HepG2 (cell line): ENCODE data around the gene CASR. TPM values are rescaled to one million over a fixed set of nuclear protein-coding genes. Genes with fewer than 3 reads are reported as not detected.

ENCODE experiments used
- ATAC-seq: fragments of 200-7000 bp; cut with Tn5 transposase; 3 replicates; pipeline ENCODE4 v1.9.1; 2020; ENCODE audit warnings: mild to moderate bottlenecking, moderate library complexity
- BruUV-seq: library from RNA; stranded (reverse); fragments of 400-500 nt; replicated peaks from 2 replicates; lab custom pipeline; 2021; lab: Mats Ljungman, UMichigan
- CTCF ChIA-PET: fragments of 300-600 bp; formaldehyde crosslinking; extraction: SDS; loops from one replicate; lab custom pipeline; 2021; ENCODE audit warnings: low total read pairs, inconsistent platforms, low intra/inter-chr PET ratio; lab: Yijun Ruan, JAX
- POLR2A ChIA-PET: fragments of 350-600 bp; sonication (Branson Sonifier 250); formaldehyde crosslinking; loops from one replicate; lab custom pipeline; 2020; ENCODE audit warnings: antibody characterized with exemption, inconsistent platforms; lab: Yijun Ruan, JAX
- DNase-seq: peaks from one replicate; pipeline ENCODE4 v3.0.0-alpha.2; 2015; ENCODE audit warnings: low spot score
- FAIRE-seq: peaks from 3 replicates; lab custom pipeline; 2011; peaks lifted over from hg19 to GRCh38; lab: Jason Lieb, UNC
- H2AFZ ChIP-seq: one replicate; pipeline ENCODE4 v1.6.1; 2011; ENCODE audit warnings: low read length, inconsistent platforms
- H3K27ac ChIP-seq: fragments of 300-600 bp; 3 replicates; pipeline ENCODE4 v1.8.0; 2011; ENCODE audit warnings: mixed run types, mild to moderate bottlenecking, mixed read lengths, low read length, inconsistent platforms; ENCODE audit not compliant: insufficient read depth; ENCODE audit errors: extremely low read length
- H3K27me3 ChIP-seq, 2 experiments: fragments of 200-600 bp in 1 of 2; 2 replicates in 1 of 2; 3 replicates in 1 of 2; pipeline versions ENCODE4 v1.6.0 to v1.8.0; 2011; ENCODE audit warnings: low read length in 2 of 2, mild to moderate bottlenecking in 2 of 2, moderate library complexity in 2 of 2, inconsistent platforms in 1 of 2; ENCODE audit not compliant: insufficient read depth in 2 of 2, control insufficient read depth in 1 of 2
- H3K36me3 ChIP-seq, 2 experiments: fragments of 200-600 bp in 1 of 2; replicated peaks in 1 of 2; 2 replicates in 1 of 2; 3 replicates in 1 of 2; pipeline versions ENCODE4 v1.5.1 to v1.8.0; 2011; ENCODE audit warnings: low read length in 2 of 2, inconsistent platforms in 1 of 2; ENCODE audit not compliant: insufficient read depth in 2 of 2, control insufficient read depth in 1 of 2
- H3K4me1 ChIP-seq: 2 replicates; pipeline ENCODE4 v1.5.1; 2012; ENCODE audit warnings: low read length, inconsistent platforms; ENCODE audit not compliant: insufficient read depth
- H3K4me2 ChIP-seq: 2 replicates; pipeline ENCODE4 v1.6.0; 2011; ENCODE audit warnings: low read depth, low read length, inconsistent platforms
- H3K4me3 ChIP-seq, 3 experiments: fragments of 200-600 bp in 1 of 3; sonication (generic), shearing (Covaris generic) in 1 of 3; replicated peaks in 1 of 3; 2 replicates each; pipeline ENCODE4 v1.5.1; 2011 to 2016; ENCODE audit warnings: low read length in 3 of 3, inconsistent platforms in 2 of 3, low read depth in 2 of 3, mild to moderate bottlenecking in 2 of 3, control low read depth in 1 of 3, mixed read lengths in 1 of 3; ENCODE audit not compliant: insufficient read depth in 1 of 3
- H3K79me2 ChIP-seq: one replicate; pipeline ENCODE4 v1.6.1; 2011; ENCODE audit warnings: low read length, inconsistent platforms; ENCODE audit not compliant: insufficient read depth
- H3K9ac ChIP-seq: 2 replicates; pipeline ENCODE4 v1.6.0; 2011; ENCODE audit warnings: mild to moderate bottlenecking, low read depth, low read length, inconsistent platforms; ENCODE audit not compliant: insufficient read depth
- H3K9me3 ChIP-seq: 2 replicates; pipeline ENCODE4 v1.5.1; 2012; ENCODE audit warnings: mild to moderate bottlenecking, low read length
- H4K20me1 ChIP-seq: 2 replicates; pipeline ENCODE4 v1.6.0; 2011; ENCODE audit warnings: inconsistent platforms, mild to moderate bottlenecking, low read length, moderate library complexity; ENCODE audit not compliant: insufficient read depth
- HNRNPL ChIP-seq: fragments of 200-400 bp; formaldehyde crosslinking; IDR thresholded peaks from 2 replicates; pipeline ENCODE4 v1.6.1; 2017; ENCODE audit warnings: mild to moderate bottlenecking, low read depth, low read length
- HNRNPUL1 ChIP-seq: fragments of 200-400 bp; formaldehyde crosslinking; IDR thresholded peaks from 2 replicates; pipeline ENCODE4 v1.6.1; 2017; ENCODE audit warnings: low read depth, mild to moderate bottlenecking, low read length, moderate library complexity
- MAX ChIP-seq: IDR thresholded peaks from 2 replicates; pipeline ENCODE4 v1.6.1; 2012; ENCODE audit warnings: inconsistent platforms
- MED13 ChIP-seq: sonication (generic); formaldehyde crosslinking; IDR thresholded peaks from 2 replicates; pipeline ENCODE4 v1.5.0; 2020; ENCODE audit warnings: missing genetic modification reagents
- TBP ChIP-seq: sonication (generic); formaldehyde crosslinking; IDR thresholded peaks from 2 replicates; pipeline ENCODE4 v1.5.0; 2020; ENCODE audit warnings: missing genetic modification reagents
- TRIM22 ChIP-seq: fragments of 450-650 bp; IDR thresholded peaks from 2 replicates; pipeline ENCODE4 v1.6.1; 2017
- XRCC5 ChIP-seq: fragments of 200-400 bp; formaldehyde crosslinking; optimal IDR thresholded peaks from 2 replicates; pipeline ENCODE3; 2017; ENCODE audit warnings: mild to moderate bottlenecking, low read length
- ZFP1 ChIP-seq: IDR thresholded peaks from 2 replicates; pipeline ENCODE4 v1.6.1; 2016
- ZNF251 ChIP-seq: sonication (generic); formaldehyde crosslinking; IDR thresholded peaks from 2 replicates; pipeline ENCODE4 v1.9.0; 2021; ENCODE audit warnings: mild to moderate bottlenecking, missing genetic modification reagents
- ZNF292 ChIP-seq: sonication (generic); formaldehyde crosslinking; IDR thresholded peaks from 2 replicates; pipeline ENCODE4 v1.8.1; 2022; ENCODE audit warnings: mild to moderate bottlenecking, low read depth, missing genetic modification reagents, borderline replicate concordance
- ZNF598 ChIP-seq: sonication (generic); formaldehyde crosslinking; IDR thresholded peaks from 2 replicates; pipeline ENCODE4 v1.5.1; 2020; ENCODE audit warnings: mild to moderate bottlenecking, missing genetic modification reagents, borderline replicate concordance
- ZSCAN20 ChIP-seq: sonication (generic); formaldehyde crosslinking; IDR thresholded peaks from 2 replicates; pipeline ENCODE4 v1.4.0; 2020; ENCODE audit warnings: missing genetic modification reagents, mild to moderate bottlenecking, borderline replicate concordance
- WGBS: methylation state at CpG from one replicate; pipeline ENCODE4 v1.1.6; 2017; ENCODE audit warnings: low lambda C conversion rate; 5-methylcytosine and 5-hydroxymethylcytosine counted together
- in situ Hi-C: cut with HindIII; loops from 2 replicates; pipeline ENCODE4 v1.10.0; 2017; ENCODE audit warnings: low pct_unique_long_range_greater_than_20kb; ENCODE audit not compliant: extremely low pct_ligation_motif_present
- intact Hi-C: fragments of 100-400 bp; cut with micrococcal nuclease; formaldehyde crosslinking; loops from one replicate; pipeline ENCODE4 v1.10.0; 2022; ENCODE audit not compliant: unreplicated experiment
- polyA plus RNA-seq, 8 experiments: library from polyadenylated mRNA; depleted of rRNA in 3 of 8; stranded (reverse) in 7 of 8; unstranded in 1 of 8; fragments of >200 nt; fragmentation: Illumina TruSeq in 4 of 8; extraction: Trizol in 4 of 8; gene quantifications; 2 replicates each; pipeline versions ENCODE4 v1.2.1 to v1.2.3, GENCODE V29; 2011 to 2016; ENCODE audit warnings: low read depth in 4 of 8, missing spikeins in 1 of 8, mixed read lengths in 1 of 8; ENCODE audit not compliant: insufficient read depth in 1 of 8
- total RNA-seq, 5 experiments: library from RNA; depleted of rRNA; stranded (reverse); fragments of >200 nt; fragmentation: Illumina TruSeq; extraction: Trizol; gene quantifications; 2 replicates each; pipeline ENCODE4 v1.2.3, GENCODE V29; 2016; ENCODE audit warnings: low read depth in 1 of 5

The CASR gene
- total and polyA plus RNA-seq, 2 of the 13 experiments (the other 11 are each of a cell fraction or from before 2014, with no cell fraction given): not detected

- DNase-seq (no peak), ATAC-seq (no peak; the same call in 1 of the 3 replicates), FAIRE-seq (no peak)
- intact Hi-C loops: no loop called here
- ChIA-PET POLR2A (no interaction called here), CTCF (no interaction called here)
- Histone ChIP-seq H3K36me3 (no peaks in the 10 kb centered on the region), H3K4me1 (no peaks in the 10 kb centered on the region), H2AFZ (no peak overlapping the region), H3K9me3 (no peaks in the 10 kb centered on the region), H4K20me1 (no peaks in the 10 kb centered on the region), H3K27me3 (peaks cover 2 to 20% of the 10 kb centered on the region in 2 experiments; a peak in 2 of 5 replicates), H3K4me3 (no peak overlapping the region), H3K4me2 (no peak overlapping the region), H3K9ac (no peak overlapping the region), H3K27ac (no peak overlapping the region), H3K79me2 (no peaks in the 10 kb centered on the region)
- TF ChIP-seq ZNF251 (CRISPR knock-in tag) (no peak), HNRNPL (no peak), ZNF292 (CRISPR knock-in tag) (no peak), TBP (CRISPR knock-in tag) (no peak), TRIM22 (no peak), ZSCAN20 (CRISPR knock-in tag) (no peak), XRCC5 (no peak), HNRNPUL1 (no peak), ZNF598 (CRISPR knock-in tag) (no peak), ZFP1 (CRISPR knock-in tag) (no peak), MAX (no peak), MED13 (CRISPR knock-in tag) (no peak)
- 51% methylated on average over 18 of the region's 22 CpGs for WGBS
- BruUV-seq: no TSS peak
- in situ Hi-C loops: no loop called here
These were observed 100.5 kb downstream of the CASR start for GRCh38 chr3:122283796-122284445.
